ENCODE data around the gene CASKIN2. TPM values are rescaled to one million over a fixed set of nuclear protein-coding genes. Genes with fewer than 3 reads are reported as not detected.

CASKIN2 gene
- total RNA-seq, 6 experiments from 2014 or later: 9.0 to 26.0 (median 12.0) TPM

DNA sequence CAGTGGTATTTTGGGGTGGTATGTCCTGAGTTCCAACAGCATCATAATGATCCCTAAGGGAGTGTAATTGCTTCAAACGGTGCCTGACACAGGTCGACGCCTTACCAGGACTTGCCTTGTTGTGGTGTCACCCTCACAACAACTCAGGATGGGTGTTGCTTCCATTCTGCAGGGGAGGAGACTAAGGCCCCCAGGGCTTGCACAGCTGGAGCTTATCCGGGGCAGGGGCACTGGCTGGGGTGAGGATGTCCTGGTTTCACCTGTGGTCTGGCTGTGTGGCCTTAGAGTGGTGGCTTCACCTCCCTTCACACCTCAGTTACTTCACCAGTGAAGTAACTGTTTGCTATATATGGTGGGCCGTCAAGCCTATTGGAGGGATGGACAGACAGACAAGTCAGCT lies 33.5 kb upstream of the CASKIN2 start:
- intact Hi-C loops (cut with DNase I): no loop called here
- DNase-seq: no peak
- no peak for ATAC-seq
- Histone ChIP-seq H3K27ac (no peak overlapping the region), H3K4me3 (no peak overlapping the region), H3K9me3 (no peaks in the 10 kb centered on the region), H3K4me1 (no peaks in the 10 kb centered on the region), H3K27me3 (no peaks in the 10 kb centered on the region), H3K36me3 (no peaks in the 10 kb centered on the region)
- 72% methylated on average over 3 of the region's 5 CpGs for WGBS (ENCODE audit: insufficient coverage, low coverage, low lambda C conversion rate, missing lambda C conversion rate)
- TF ChIP-seq, protein P1, sequence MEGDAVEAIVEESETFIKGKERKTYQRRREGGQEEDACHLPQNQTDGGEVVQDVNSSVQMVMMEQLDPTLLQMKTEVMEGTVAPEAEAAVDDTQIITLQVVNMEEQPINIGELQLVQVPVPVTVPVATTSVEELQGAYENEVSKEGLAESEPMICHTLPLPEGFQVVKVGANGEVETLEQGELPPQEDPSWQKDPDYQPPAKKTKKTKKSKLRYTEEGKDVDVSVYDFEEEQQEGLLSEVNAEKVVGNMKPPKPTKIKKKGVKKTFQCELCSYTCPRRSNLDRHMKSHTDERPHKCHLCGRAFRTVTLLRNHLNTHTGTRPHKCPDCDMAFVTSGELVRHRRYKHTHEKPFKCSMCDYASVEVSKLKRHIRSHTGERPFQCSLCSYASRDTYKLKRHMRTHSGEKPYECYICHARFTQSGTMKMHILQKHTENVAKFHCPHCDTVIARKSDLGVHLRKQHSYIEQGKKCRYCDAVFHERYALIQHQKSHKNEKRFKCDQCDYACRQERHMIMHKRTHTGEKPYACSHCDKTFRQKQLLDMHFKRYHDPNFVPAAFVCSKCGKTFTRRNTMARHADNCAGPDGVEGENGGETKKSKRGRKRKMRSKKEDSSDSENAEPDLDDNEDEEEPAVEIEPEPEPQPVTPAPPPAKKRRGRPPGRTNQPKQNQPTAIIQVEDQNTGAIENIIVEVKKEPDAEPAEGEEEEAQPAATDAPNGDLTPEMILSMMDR (IDR thresholded peaks at IDR 0.05): no peak
- TF ChIP-seq POLR2A (IDR thresholded peaks at IDR 0.05): no peak

DNA sequence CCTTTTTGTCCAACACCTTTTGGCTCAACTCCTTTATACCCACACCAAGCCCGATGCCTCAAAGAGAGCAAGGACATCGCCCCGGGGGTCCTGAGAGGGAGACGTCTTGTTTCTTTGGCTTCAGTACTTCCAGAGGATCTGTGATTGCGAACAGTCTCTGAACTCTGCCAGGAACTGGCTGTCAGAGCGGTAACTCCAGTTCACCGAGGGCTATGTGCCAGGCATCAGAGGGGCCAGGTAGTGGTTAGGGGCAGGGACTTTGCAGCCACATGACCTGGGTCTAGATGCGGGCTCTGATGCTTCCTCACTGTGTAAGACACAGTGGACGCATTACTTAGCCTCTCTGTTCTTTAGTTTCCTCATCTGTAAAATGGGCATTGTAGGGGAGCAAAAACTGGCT lies 31.8 kb upstream of the CASKIN2 start:
- Histone ChIP-seq H3K4me3 (no peak overlapping the region), H3K9me3 (no peaks in the 10 kb centered on the region), H3K4me1 (peaks cover 0 to 12% (median 2%) of the 10 kb centered on the region in 4 donors), H3K36me3 (no peaks in the 10 kb centered on the region), H3K27me3 (no peaks in the 10 kb centered on the region), H3K27ac (no peak overlapping the region)
- ATAC-seq (no peak), DNase-seq (no peak)
- no peak for TF ChIP-seq POLR2A (IDR thresholded peaks at IDR 0.05)
- TF ChIP-seq, protein P1 (IDR thresholded peaks at IDR 0.05): no peak
- WGBS (ENCODE audit: insufficient coverage, low coverage, low lambda C conversion rate, missing lambda C conversion rate): 97% methylated on average over 5 of the region's 9 CpGs
- intact Hi-C loops (cut with DNase I): no loop called here

DNA sequence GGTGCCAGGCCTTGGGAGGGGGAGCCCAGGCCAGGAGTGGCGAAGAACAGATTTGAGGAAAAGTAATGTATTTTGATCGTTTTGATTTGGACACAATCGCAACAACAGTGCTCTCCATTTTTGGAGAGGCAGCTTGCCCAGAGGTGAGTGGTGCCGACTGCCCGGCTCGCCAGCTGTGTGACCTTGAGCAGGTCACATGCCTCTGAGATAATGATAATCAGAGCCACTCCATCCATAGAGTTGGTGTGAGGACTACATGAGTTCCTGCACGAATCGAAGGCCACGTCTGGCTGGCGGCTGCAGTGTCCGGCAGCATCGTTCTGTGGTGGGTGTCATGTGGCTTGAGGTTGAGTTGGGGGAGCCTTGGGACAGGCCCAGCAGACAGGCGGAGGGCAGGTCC lies 30.8 kb upstream of the CASKIN2 start:
- 75% methylated on average over 9 of the region's 13 CpGs for WGBS (ENCODE audit: insufficient coverage, low coverage, low lambda C conversion rate, missing lambda C conversion rate)
- intact Hi-C loops (cut with DNase I): no loop called here
- H3K27ac ChIP-seq: no peak overlapping the region
- no peaks in the 10 kb centered on the region for H3K36me3 ChIP-seq
- no peaks in the 10 kb centered on the region for H3K9me3 ChIP-seq
- no peaks in the 10 kb centered on the region for H3K27me3 ChIP-seq
- DNase-seq (no peak), ATAC-seq (peak in 1 of 4 donors; percentile 21)
- no peak overlapping the region for H3K4me3 ChIP-seq
- H3K4me1 ChIP-seq: peaks cover 0 to 18% (median 2%) of the 10 kb centered on the region in 4 donors
- TF ChIP-seq, protein P1 (IDR thresholded peaks at IDR 0.05): no peak
- TF ChIP-seq POLR2A (IDR thresholded peaks at IDR 0.05): no peak

DNA sequence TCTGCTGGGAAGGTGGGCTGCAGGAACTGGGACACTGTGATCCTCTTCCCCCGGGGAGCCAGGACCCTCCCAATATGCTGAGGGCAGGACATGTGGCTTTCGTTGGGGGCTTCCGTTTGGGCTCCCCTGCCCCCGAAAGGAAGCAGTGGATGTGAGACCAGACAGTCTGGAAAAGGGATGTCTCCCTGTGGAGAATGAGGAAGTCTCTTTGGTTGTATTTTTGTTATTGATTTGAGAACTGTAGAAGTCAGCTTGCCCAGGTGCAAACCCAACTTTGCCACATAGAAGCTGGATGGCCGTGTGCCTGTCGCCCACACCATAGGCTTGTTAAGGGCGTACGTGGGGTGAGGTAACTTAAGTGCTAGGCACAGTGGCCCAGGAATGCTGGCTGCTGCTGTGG lies 28.9 kb upstream of the CASKIN2 start:
- Histone ChIP-seq H3K4me3 (no peak overlapping the region), H3K9me3 (no peaks in the 10 kb centered on the region), H3K27ac (no peak overlapping the region), H3K4me1 (peaks cover 0 to 25% (median 2%) of the 10 kb centered on the region in 4 donors), H3K27me3 (no peaks in the 10 kb centered on the region), H3K36me3 (no peaks in the 10 kb centered on the region)
- WGBS (ENCODE audit: insufficient coverage, low coverage, low lambda C conversion rate, missing lambda C conversion rate): 63% methylated on average over 3 of the region's 8 CpGs
- TF ChIP-seq POLR2A (IDR thresholded peaks at IDR 0.05): no peak
- TF ChIP-seq, protein P1 (IDR thresholded peaks at IDR 0.05): no peak
- intact Hi-C loops (cut with DNase I): no loop called here
- DNase-seq: no peak
- ATAC-seq: no peak
